Dendritic cell treated with granulocyte-macrophage colony-stimulating factor and Interleukin-4, amounts not matched to agents 40 ng/mL and 50 ng/mL, for 4 days (primary cell): Measurements from ENCODE around the gene PCDHB1.
"Not testable (repeated sequence)": the region's sequence is repeated elsewhere in the genome, so short reads cannot be mapped to it uniquely, and the experiment has no call there.

Experiments
- H3K27ac Mint-ChIP-seq: one replicate; pipeline ENCODE4 v1.8.0; 2022; ENCODE audit warnings: mild to moderate bottlenecking, mixed read lengths
- H3K27me3 Mint-ChIP-seq: one replicate; pipeline ENCODE4 v1.8.0; 2022; ENCODE audit warnings: mild to moderate bottlenecking, mixed read lengths
- H3K36me3 Mint-ChIP-seq: one replicate; pipeline ENCODE4 v1.8.0; 2022; ENCODE audit warnings: low read depth, mixed read lengths
- H3K4me1 Mint-ChIP-seq: one replicate; pipeline ENCODE4 v1.8.0; 2022; ENCODE audit warnings: low read depth, mixed read lengths
- H3K4me3 Mint-ChIP-seq: one replicate; pipeline ENCODE4 v1.8.0; 2022; ENCODE audit warnings: mild to moderate bottlenecking, moderate library complexity, mixed read lengths
- H3K9me3 Mint-ChIP-seq: one replicate; pipeline ENCODE4 v1.8.0; 2022; ENCODE audit warnings: mixed read lengths
- intact Hi-C: fragments of 100-400 bp; cut with micrococcal nuclease; formaldehyde crosslinking; loops from one replicate; pipeline ENCODE4 v1.15.0; 2022

The PCDHB1 gene

GRCh38 chr5:141100243-141100805 lies 49.1 kb downstream of the PCDHB1 start, which contains the start of gene PCDHB3:
Gene PCDHB3 (plus strand): TSS chr5:141100473. CDS start chr5:141100650, 177 bp downstream.
- Mint-ChIP-seq H3K27me3 (peaks cover 10% of the 10 kb centered on the region), H3K9me3 (peaks cover 44% of the 10 kb centered on the region), H3K27ac (no peak within 1 kb of the TSS), H3K4me3 (no peak within 1 kb of the TSS), H3K36me3 (no peaks in the 10 kb centered on the region), H3K4me1 (no peaks in the 10 kb centered on the region)
- intact Hi-C loops: no loop called here

GRCh38 chr5:141101059-141101458 lies 49.9 kb downstream of the PCDHB1 start:
- Mint-ChIP-seq H3K4me3 (no peak overlapping the region), H3K4me1 (no peaks in the 10 kb centered on the region), H3K27ac (no peak overlapping the region), H3K36me3 (no peaks in the 10 kb centered on the region), H3K27me3 (peaks cover 6% of the 10 kb centered on the region), H3K9me3 (peaks cover 37% of the 10 kb centered on the region)
- intact Hi-C loops: no loop called here

- H3K36me3 Mint-ChIP-seq, H3K27me3 Mint-ChIP-seq, H3K4me3 Mint-ChIP-seq, H3K27ac Mint-ChIP-seq, H3K4me1 Mint-ChIP-seq, intact Hi-C loops: not testable (repeated sequence)
- peaks cover 37% of the 10 kb centered on the region for H3K9me3 Mint-ChIP-seq
Observed at GRCh38 chr5:141102070-141102469, 50.9 kb downstream of the PCDHB1 start.

- H3K27ac Mint-ChIP-seq, intact Hi-C loops, H3K4me3 Mint-ChIP-seq, H3K27me3 Mint-ChIP-seq, H3K36me3 Mint-ChIP-seq, H3K4me1 Mint-ChIP-seq: not testable (repeated sequence)
- H3K9me3 Mint-ChIP-seq: peaks cover 41% of the 10 kb centered on the region
Observed at GRCh38 chr5:141102471-141102870, 51.3 kb downstream of the PCDHB1 start.

- no peak overlapping the region for H3K4me3 Mint-ChIP-seq
- no peak overlapping the region for H3K27ac Mint-ChIP-seq
- H3K4me1 Mint-ChIP-seq: no peaks in the 10 kb centered on the region
- H3K36me3 Mint-ChIP-seq: no peaks in the 10 kb centered on the region
- H3K9me3 Mint-ChIP-seq: peaks cover 48% of the 10 kb centered on the region
- intact Hi-C loops: no loop called here
- H3K27me3 Mint-ChIP-seq: peaks cover 2% of the 10 kb centered on the region
Observed at GRCh38 chr5:141105350-141105749, 54.2 kb downstream of the PCDHB1 start.
